Measurements from ENCODE around the gene CORO7.

The CORO7 gene

GRCh38 chr16:4381935-4382794, 34.2 kb downstream of the CORO7 start:
- Histone ChIP-seq H3K4me3 (replicated peaks; ENCODE audit: low read depth, low read length) (no peak overlapping the region), H3K36me3 (ENCODE audit: control insufficient read depth, insufficient read depth, low read length) (peaks cover 34% of the 10 kb centered on the region), H3K27me3 (replicated peaks; ENCODE audit: control insufficient read depth, insufficient read depth, low read length) (no peaks in the 10 kb centered on the region)
- TF ChIP-seq CTCF (IDR thresholded peaks at IDR 0.05; ENCODE audit: insufficient read depth, low read length, poor library complexity, severe bottlenecking), result no peak
- no peak for DNase-seq (ENCODE audit: extremely low read depth, insufficient read length)

GRCh38 chr16:4381072-4381934, 35.1 kb downstream of the CORO7 start:
- Histone ChIP-seq H3K4me3 (replicated peaks; ENCODE audit: low read depth, low read length) (no peak overlapping the region), H3K36me3 (ENCODE audit: control insufficient read depth, insufficient read depth, low read length) (peaks cover 30% of the 10 kb centered on the region), H3K27me3 (replicated peaks; ENCODE audit: control insufficient read depth, insufficient read depth, low read length) (no peaks in the 10 kb centered on the region)
- no peak for TF ChIP-seq CTCF (IDR thresholded peaks at IDR 0.05; ENCODE audit: insufficient read depth, low read length, poor library complexity, severe bottlenecking)
- DNase-seq (ENCODE audit: extremely low read depth, insufficient read length), result no peak

GRCh38 chr16:4380119-4381063, 36.0 kb downstream of the CORO7 start:
- DNase-seq (ENCODE audit: extremely low read depth, insufficient read length), result no peak
- H3K4me3 ChIP-seq (replicated peaks; ENCODE audit: low read depth, low read length), result no peak overlapping the region
- H3K27me3 ChIP-seq (replicated peaks; ENCODE audit: control insufficient read depth, insufficient read depth, low read length), result no peaks in the 10 kb centered on the region
- no peak for TF ChIP-seq CTCF (IDR thresholded peaks at IDR 0.05; ENCODE audit: insufficient read depth, low read length, poor library complexity, severe bottlenecking)
- H3K36me3 ChIP-seq (ENCODE audit: control insufficient read depth, insufficient read depth, low read length), result peaks cover 24% of the 10 kb centered on the region

GRCh38 chr16:4378999-4379690, 37.3 kb downstream of the CORO7 start:
- Histone ChIP-seq H3K4me3 (replicated peaks; ENCODE audit: low read depth, low read length) (no peak overlapping the region), H3K36me3 (ENCODE audit: control insufficient read depth, insufficient read depth, low read length) (peaks cover 20% of the 10 kb centered on the region), H3K27me3 (replicated peaks; ENCODE audit: control insufficient read depth, insufficient read depth, low read length) (no peaks in the 10 kb centered on the region)
- no peak for DNase-seq (ENCODE audit: extremely low read depth, insufficient read length)
- no peak for TF ChIP-seq CTCF (IDR thresholded peaks at IDR 0.05; ENCODE audit: insufficient read depth, low read length, poor library complexity, severe bottlenecking)

- no peak for TF ChIP-seq CTCF (IDR thresholded peaks at IDR 0.05; ENCODE audit: insufficient read depth, low read length, poor library complexity, severe bottlenecking)
- H3K27me3 ChIP-seq (replicated peaks; ENCODE audit: control insufficient read depth, insufficient read depth, low read length), result no peaks in the 10 kb centered on the region
- no peak overlapping the region for H3K4me3 ChIP-seq (replicated peaks; ENCODE audit: low read depth, low read length)
- DNase-seq (ENCODE audit: extremely low read depth, insufficient read length), result no peak
- H3K36me3 ChIP-seq (ENCODE audit: control insufficient read depth, insufficient read depth, low read length), result peaks cover 14% of the 10 kb centered on the region
Observed at GRCh38 chr16:4378161-4378666, 38.2 kb downstream of the CORO7 start.

Data from GM06990 (cell line).